ENCODE measurements around the gene CALCB. TPM values are rescaled to one million over a fixed set of nuclear protein-coding genes. Genes with fewer than 3 reads are reported as not detected.

The CALCB gene
- total and polyA plus RNA-seq, 10 of the 15 experiments (the other 5 are each of a cell fraction or from before 2014, with no cell fraction given), result 0.09 to 0.28 (median 0.12) TPM; not detected in 3

- H3K27ac ChIP-seq (ENCODE audit: control insufficient read depth, insufficient read depth), result no peak overlapping the region
- H3K4me1 ChIP-seq (ENCODE audit: control insufficient read depth, insufficient read depth, low read length), result no peaks in the 10 kb centered on the region
- no peaks in the 10 kb centered on the region for H4K20me1 ChIP-seq (ENCODE audit: control insufficient read depth, insufficient read depth)
- POLR2A ChIA-PET, result no interaction called here
- BruUV-seq (replicated peaks), result no TSS peak
- H3K27me3 ChIP-seq (replicated peaks in 1 of 2; ENCODE audit: control insufficient read depth in 2 of 2, insufficient read depth in 2 of 2, low read length in 1 of 2), result no peaks in the 10 kb centered on the region
- H3K79me2 ChIP-seq (ENCODE audit: control insufficient read depth, insufficient read depth, low read length), result no peaks in the 10 kb centered on the region
- DNase-seq (ENCODE audit: low read depth, low spot score) (no peak), FAIRE-seq (no peak), ATAC-seq (no peak)
- no peak overlapping the region for H2AFZ ChIP-seq (ENCODE audit: control insufficient read depth, low read depth, low read length)
- SMC1A ChIA-PET (ENCODE audit: uncharacterized antibody, unreplicated experiment), result interaction anchor here (0.6 kb wide), 1 partner anchor 57 kb away, joined by 3 read pairs; no protein-coding TSS in a partner anchor
- no peaks in the 10 kb centered on the region for H3K36me3 ChIP-seq (ENCODE audit: control insufficient read depth in 2 of 2, insufficient read depth in 2 of 2, low read length in 1 of 2)
- intact Hi-C loops (cut with micrococcal nuclease; ENCODE audit: unreplicated experiment) (no loop called here), in situ Hi-C loops (cut with MboI) (no loop called here)
- no peak for TF ChIP-seq SMARCA5 (IDR thresholded peaks at IDR 0.05)
- no peak for TF ChIP-seq RELA (IDR thresholded peaks at IDR 0.05; ENCODE audit: borderline replicate concordance, partially characterized antibody)
- no peak for TF ChIP-seq CHD1 (IDR thresholded peaks at IDR 0.05; ENCODE audit: low read depth, low read length)
- no peak for TF ChIP-seq NR2F1 (conservative IDR thresholded peaks at IDR 0.05)
- no peak for TF ChIP-seq BMI1 (IDR thresholded peaks at IDR 0.05; ENCODE audit: borderline replicate concordance)
- no peak for TF ChIP-seq ZNF687 (IDR thresholded peaks at IDR 0.05)
- no peak for TF ChIP-seq IKZF1 (conservative IDR thresholded peaks at IDR 0.05)
- TF ChIP-seq EED (IDR thresholded peaks at IDR 0.05; ENCODE audit: low read depth), result no peak
- no peak for TF ChIP-seq NFYA (IDR thresholded peaks at IDR 0.05; ENCODE audit: borderline replicate concordance, low read depth, low read length)
- no peak overlapping the region for H3K4me3 ChIP-seq
- H3K9me3 ChIP-seq (replicated peaks; ENCODE audit: control insufficient read depth, insufficient read depth, low read length), result no peaks in the 10 kb centered on the region
- H3K9ac ChIP-seq (ENCODE audit: control insufficient read depth, insufficient read depth, low read length), result no peak overlapping the region
- RAD21 ChIA-PET (ENCODE audit: unreplicated experiment), result no interaction called here
- no peak overlapping the region for H3K4me2 ChIP-seq (ENCODE audit: control insufficient read depth, insufficient read depth)
- CTCF ChIA-PET, result interaction anchor here (0.5 to 1.3 kb wide), 2 partner anchors 141 to 593 kb away, joined by 3 read pairs; no protein-coding TSS in a partner anchor
Observed at GRCh38 chr11:15048616-15049015, 24.8 kb upstream of the CALCB start.
